Transverse colon (tissue), 4 donors: ENCODE results near the gene CDK5RAP2.

Experiments used
- EP300 ChIP-seq: sonication (generic); formaldehyde crosslinking; IDR thresholded peaks from one replicate; pipeline ENCODE4 v1.6.1; 2017; ENCODE audit warnings: antibody characterized with exemption, low read depth
- POLR2A ChIP-seq: fragments of 450-650 bp; IDR thresholded peaks from one replicate; pipeline ENCODE4 v1.6.1; 2016; ENCODE audit warnings: antibody characterized with exemption, mild to moderate bottlenecking, moderate library complexity
- POLR2AphosphoS5 ChIP-seq, 3 donors: sonication (generic); formaldehyde crosslinking; IDR thresholded peaks; one replicate each; pipeline ENCODE4 v1.6.1; 2016; ENCODE audit warnings: antibody characterized with exemption in 3 of 3
- TF ChIP-seq, protein P1 (sequence below), 5 experiments: fragments of 200-600 bp in 3 of 5; fragments of 450-650 bp in 2 of 5; sonication (generic) in 3 of 5; IDR thresholded peaks; 1 replicate in 2 of 5; 2 replicates in 3 of 5; pipeline ENCODE4 v1.5.1; 2016 to 2017; ENCODE audit warnings: antibody characterized with exemption in 5 of 5, inconsistent platforms in 3 of 5, mild to moderate bottlenecking in 2 of 5, moderate library complexity in 1 of 5

GRCh38 chr9:120490888-120491595 lies 88.9 kb downstream of the CDK5RAP2 start:
- no peak for TF ChIP-seq POLR2A
- TF ChIP-seq, protein P1, sequence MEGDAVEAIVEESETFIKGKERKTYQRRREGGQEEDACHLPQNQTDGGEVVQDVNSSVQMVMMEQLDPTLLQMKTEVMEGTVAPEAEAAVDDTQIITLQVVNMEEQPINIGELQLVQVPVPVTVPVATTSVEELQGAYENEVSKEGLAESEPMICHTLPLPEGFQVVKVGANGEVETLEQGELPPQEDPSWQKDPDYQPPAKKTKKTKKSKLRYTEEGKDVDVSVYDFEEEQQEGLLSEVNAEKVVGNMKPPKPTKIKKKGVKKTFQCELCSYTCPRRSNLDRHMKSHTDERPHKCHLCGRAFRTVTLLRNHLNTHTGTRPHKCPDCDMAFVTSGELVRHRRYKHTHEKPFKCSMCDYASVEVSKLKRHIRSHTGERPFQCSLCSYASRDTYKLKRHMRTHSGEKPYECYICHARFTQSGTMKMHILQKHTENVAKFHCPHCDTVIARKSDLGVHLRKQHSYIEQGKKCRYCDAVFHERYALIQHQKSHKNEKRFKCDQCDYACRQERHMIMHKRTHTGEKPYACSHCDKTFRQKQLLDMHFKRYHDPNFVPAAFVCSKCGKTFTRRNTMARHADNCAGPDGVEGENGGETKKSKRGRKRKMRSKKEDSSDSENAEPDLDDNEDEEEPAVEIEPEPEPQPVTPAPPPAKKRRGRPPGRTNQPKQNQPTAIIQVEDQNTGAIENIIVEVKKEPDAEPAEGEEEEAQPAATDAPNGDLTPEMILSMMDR (IDR thresholded peaks at IDR 0.05), result no peak
- TF ChIP-seq EP300, result no peak
- no peak for TF ChIP-seq POLR2AphosphoS5 (IDR thresholded peaks at IDR 0.05)
